IMR-90 (cell line): ENCODE data around the gene TRPV4. TPM values are rescaled to one million over a fixed set of nuclear protein-coding genes. Genes with fewer than 3 reads are reported as not detected.

ENCODE experiments used
- ATAC-seq: fragments of 200-7000 bp; cut with Tn5 transposase; 2 replicates; pipeline ENCODE4 v1.9.1; 2020; ENCODE audit warnings: low read depth, mild to moderate bottlenecking, moderate library complexity
- BruUV-seq: library from RNA; stranded (reverse); fragments of 400-500 nt; replicated peaks from 2 replicates; lab custom pipeline; 2021; lab: Mats Ljungman, UMichigan
- CTCF ChIA-PET: fragments of 300-600 bp; formaldehyde crosslinking; extraction: SDS; loops from one replicate; lab custom pipeline; 2021; ENCODE audit warnings: antibody characterized with exemption; lab: Yijun Ruan, JAX
- POLR2A ChIA-PET: fragments of 300-600 bp; sonication (Branson Sonifier 250); formaldehyde crosslinking; loops from one replicate; lab custom pipeline; 2022; ENCODE audit warnings: antibody characterized with exemption; ENCODE audit not compliant: unreplicated experiment; lab: Charles Lee
- DNase-seq: peaks from one replicate; pipeline ENCODE4 v3.0.0; 2013
- H2AFZ ChIP-seq: replicated peaks from 2 replicates; pipeline ENCODE3; 2013; ENCODE audit warnings: low read length, mild to moderate bottlenecking; ENCODE audit not compliant: poor library complexity
- H2AK5ac ChIP-seq: 2 replicates; pipeline ENCODE4 v1.6.1; 2013; ENCODE audit warnings: low read depth, low read length, inconsistent platforms
- H2AK9ac ChIP-seq: replicated peaks from 2 replicates; pipeline ENCODE3; 2013; ENCODE audit warnings: mild to moderate bottlenecking, low read depth, low read length, moderate library complexity; ENCODE audit not compliant: poor library complexity
- H2BK120ac ChIP-seq: 2 replicates; pipeline ENCODE4 v1.6.1; 2013; ENCODE audit warnings: low read depth, low read length, inconsistent platforms
- H2BK15ac ChIP-seq: 3 replicates; pipeline ENCODE4 v1.6.1; 2013; ENCODE audit warnings: low read depth, low read length, inconsistent platforms
- H2BK20ac ChIP-seq: 2 replicates; pipeline ENCODE4 v1.6.1; 2013; ENCODE audit warnings: low read depth, mild to moderate bottlenecking, inconsistent platforms, low read length, moderate library complexity
- H2BK5ac ChIP-seq: 2 replicates; pipeline ENCODE4 v1.6.1; 2013; ENCODE audit warnings: mild to moderate bottlenecking, low read depth, low read length, inconsistent platforms; ENCODE audit not compliant: poor library complexity, severe bottlenecking
- H3K14ac ChIP-seq: replicated peaks from 2 replicates; pipeline ENCODE4 v1.6.1; 2013; ENCODE audit warnings: low read depth, low read length, inconsistent platforms
- H3K18ac ChIP-seq: 2 replicates; pipeline ENCODE4 v1.6.1; 2013; ENCODE audit warnings: low read depth, low read length, control low read depth
- H3K23ac ChIP-seq: 2 replicates; pipeline ENCODE4 v1.6.1; 2013; ENCODE audit warnings: low read depth, low read length, inconsistent platforms
- H3K27ac ChIP-seq: 2 replicates; pipeline ENCODE4 v1.5.1; 2013; ENCODE audit warnings: mild to moderate bottlenecking, control low read depth, low read length; ENCODE audit not compliant: insufficient read depth
- H3K27me3 ChIP-seq: 2 replicates; pipeline ENCODE4 v1.6.1; 2013; ENCODE audit warnings: low read length; ENCODE audit not compliant: control insufficient read depth, insufficient read depth
- H3K36me3 ChIP-seq: 2 replicates; pipeline ENCODE4 v1.6.1; 2013; ENCODE audit warnings: low read length, mixed read lengths; ENCODE audit not compliant: control insufficient read depth, insufficient read depth
- H3K4ac ChIP-seq: 2 replicates; pipeline ENCODE4 v1.6.1; 2013; ENCODE audit warnings: low read depth, low read length, inconsistent platforms
- H3K4me1 ChIP-seq: 2 replicates; pipeline ENCODE4 v1.6.1; 2013; ENCODE audit warnings: low read length, mixed read lengths; ENCODE audit not compliant: control insufficient read depth, insufficient read depth
- H3K4me2 ChIP-seq: 2 replicates; pipeline ENCODE4 v1.6.1; 2013; ENCODE audit warnings: low read depth, mild to moderate bottlenecking, control low read depth, low read length, moderate library complexity
- H3K4me3 ChIP-seq: 2 replicates; pipeline ENCODE4 v1.5.1; 2013; ENCODE audit warnings: low read depth, mild to moderate bottlenecking, control low read depth, low read length, moderate library complexity; ENCODE audit not compliant: insufficient read depth
- H3K56ac ChIP-seq: 2 replicates; pipeline ENCODE4 v1.6.1; 2013; ENCODE audit warnings: low read length, inconsistent platforms; ENCODE audit not compliant: insufficient read depth; ENCODE audit errors: extremely low read depth
- H3K79me1 ChIP-seq, 2 experiments: 2 replicates each; pipeline ENCODE4 v1.6.1; 2013; ENCODE audit warnings: low read length in 2 of 2, inconsistent platforms in 1 of 2, low read depth in 1 of 2
- H3K9ac ChIP-seq: 2 replicates; pipeline ENCODE4 v1.6.1; 2013; ENCODE audit warnings: low read depth, low read length, control low read depth
- H3K9me1 ChIP-seq: 2 replicates; pipeline ENCODE4 v1.6.1; 2013; ENCODE audit warnings: low read length, inconsistent platforms; ENCODE audit not compliant: insufficient read depth
- H3K9me3 ChIP-seq: 2 replicates; pipeline ENCODE4 v1.6.1; 2013; ENCODE audit warnings: low read length; ENCODE audit not compliant: control insufficient read depth, insufficient read depth
- H4K20me1 ChIP-seq: 2 replicates; pipeline ENCODE4 v1.6.1; 2013; ENCODE audit warnings: low read length, inconsistent platforms; ENCODE audit not compliant: insufficient read depth
- H4K5ac ChIP-seq: 2 replicates; pipeline ENCODE4 v1.6.1; 2013; ENCODE audit warnings: mild to moderate bottlenecking, low read depth, low read length, control low read depth
- H4K8ac ChIP-seq, 2 experiments: 2 replicates each; pipeline ENCODE4 v1.6.1; 2013; ENCODE audit warnings: low read depth in 2 of 2, low read length in 2 of 2, control low read depth in 1 of 2, inconsistent platforms in 1 of 2
- H4K91ac ChIP-seq: 2 replicates; pipeline ENCODE4 v1.6.1; 2013; ENCODE audit warnings: low read depth, low read length, inconsistent platforms; ENCODE audit not compliant: insufficient read depth
- BHLHE40 ChIP-seq: fragments of 150-350 bp; IDR thresholded peaks from 2 replicates; pipeline ENCODE4 v1.6.1; 2016; ENCODE audit warnings: mild to moderate bottlenecking, low read depth, low read length
- CEBPB ChIP-seq: IDR thresholded peaks from 2 replicates; pipeline ENCODE4 v1.6.1; 2012; ENCODE audit warnings: low read depth, low read length, improper control_type of control experiment
- CHD1 ChIP-seq: IDR thresholded peaks from 2 replicates; pipeline ENCODE4 v1.6.1; 2012; ENCODE audit warnings: low read depth, low read length, improper control_type of control experiment
- FOS ChIP-seq: fragments of 150-350 bp; IDR thresholded peaks from 2 replicates; pipeline ENCODE4 v1.6.1; 2016; ENCODE audit warnings: low read depth, low read length
- MAFK ChIP-seq: IDR thresholded peaks from 2 replicates; pipeline ENCODE4 v1.6.1; 2012; ENCODE audit warnings: low read depth, low read length, improper control_type of control experiment
- MAZ ChIP-seq: IDR thresholded peaks from 2 replicates; pipeline ENCODE4 v1.6.1; 2012; ENCODE audit warnings: low read depth, mild to moderate bottlenecking, low read length, improper control_type of control experiment, moderate library complexity, borderline replicate concordance
- MXI1 ChIP-seq: IDR thresholded peaks from 2 replicates; pipeline ENCODE4 v1.6.1; 2012; ENCODE audit warnings: low read depth, mild to moderate bottlenecking, low read length, moderate library complexity, borderline replicate concordance
- NFE2L2 ChIP-seq: fragments of 150-350 bp; IDR thresholded peaks from 2 replicates; pipeline ENCODE4 v1.6.1; 2016; ENCODE audit warnings: low read depth, mild to moderate bottlenecking, low read length
- POLR2A ChIP-seq: IDR thresholded peaks from 2 replicates; pipeline ENCODE4 v1.6.1; 2012; ENCODE audit warnings: mild to moderate bottlenecking, low read depth, low read length
- RAD21 ChIP-seq: IDR thresholded peaks from 2 replicates; pipeline ENCODE4 v1.6.1; 2012; ENCODE audit warnings: low read length, improper control_type of control experiment
- RCOR1 ChIP-seq: IDR thresholded peaks from 2 replicates; pipeline ENCODE4 v1.6.1; 2012; ENCODE audit warnings: mild to moderate bottlenecking, low read length, improper control_type of control experiment; ENCODE audit not compliant: insufficient replicate concordance
- RFX5 ChIP-seq: IDR thresholded peaks from 2 replicates; pipeline ENCODE4 v1.8.0; 2012; ENCODE audit warnings: low read depth, mild to moderate bottlenecking, low read length, moderate library complexity
- SMC3 ChIP-seq: fragments of 150-350 bp; IDR thresholded peaks from 2 replicates; pipeline ENCODE4 v1.6.1; 2016; ENCODE audit warnings: low read depth, mild to moderate bottlenecking, antibody characterized with exemption, low read length, moderate library complexity
- WGBS, 2 experiments: methylation state at CpG; one replicate each; pipeline versions ENCODE4 v1.1.5 to v1.1.7; 2013; ENCODE audit warnings: missing lambda C conversion rate in 2 of 2; ENCODE audit not compliant: insufficient read length in 1 of 2; ENCODE audit errors: extremely low coverage in 2 of 2; 5-methylcytosine and 5-hydroxymethylcytosine counted together
- dilution Hi-C: fragments of 300-500 bp; cut with HindIII; formaldehyde crosslinking; loops from one replicate; pipeline ENCODE4 v1.14.3; 2018; ENCODE audit warnings: low sequenced_read_pairs; ENCODE audit not compliant: unreplicated experiment
- in situ Hi-C: fragments of 300-500 bp; cut with MboI; formaldehyde crosslinking; loops from 3 replicates; pipeline ENCODE4 v1.14.3; 2019; ENCODE audit warnings: low sequenced_read_pairs, inconsistent platforms, mixed read lengths
- intact Hi-C: fragments of 100-400 bp; cut with micrococcal nuclease; formaldehyde crosslinking; loops from 2 replicates; pipeline ENCODE4 v1.10.0; 2022
- polyA plus RNA-seq, 3 experiments: library from polyadenylated mRNA; depleted of rRNA; stranded (reverse); fragments of >200 nt; gene quantifications; 2 replicates each; pipeline ENCODE4 v1.2.3, GENCODE V29; 2012; ENCODE audit warnings: low replicate concordance in 1 of 3
- total RNA-seq: library from RNA; depleted of rRNA; stranded (reverse); fragments of >200 nt; gene quantifications from 2 replicates; pipeline ENCODE4 v1.2.3, GENCODE V29; 2012
- TF ChIP-seq, protein P1 (sequence below): conservative IDR thresholded peaks from 2 replicates; pipeline ENCODE4 v1.5.1; 2012; ENCODE audit warnings: mild to moderate bottlenecking, low read depth, low read length, improper control_type of control experiment
- TF ChIP-seq, protein P2 (sequence below): fragments of 150-350 bp; IDR thresholded peaks from 2 replicates; pipeline ENCODE4 v1.6.1; 2017; ENCODE audit warnings: mild to moderate bottlenecking, antibody characterized with exemption, low read length, low read depth
- TF ChIP-seq, protein P3 (sequence below): fragments of 150-350 bp; IDR thresholded peaks from 2 replicates; pipeline ENCODE4 v1.6.1; 2016; ENCODE audit warnings: low read depth, mild to moderate bottlenecking, low read length, moderate library complexity, borderline replicate concordance

Gene TRPV4
- total and polyA plus RNA-seq, 2 of the 4 experiments (the other 2 are of a cell fraction) = 1.1 to 6.1 TPM

GRCh38 chr12:109817627-109818231, 15.5 kb downstream of the TRPV4 start:
- CTCF ChIA-PET = no interaction called here
- no peaks in the 10 kb centered on the region for H3K79me1 ChIP-seq
- peaks cover 6% of the 10 kb centered on the region for H4K20me1 ChIP-seq
- no peak overlapping the region for H2BK20ac ChIP-seq
- intact Hi-C loops = no loop called here
- H3K9me3 ChIP-seq = no peaks in the 10 kb centered on the region
- H3K14ac ChIP-seq = no peak overlapping the region
- H3K4me1 ChIP-seq = peaks cover 2% of the 10 kb centered on the region; the same call in 1 of the 2 replicates
- no CpG with 5 or more reads among the region's 8 CpGs for WGBS, 2 experiments
- H3K56ac ChIP-seq = no peak overlapping the region
- BruUV-seq = no TSS peak
- no peak overlapping the region for H2BK5ac ChIP-seq
- no peak overlapping the region for H2AFZ ChIP-seq
- H3K4ac ChIP-seq = no peak overlapping the region
- H3K36me3 ChIP-seq = no peaks in the 10 kb centered on the region
- no peak overlapping the region for H3K4me3 ChIP-seq
- no peak overlapping the region for H4K91ac ChIP-seq
- H3K9ac ChIP-seq = no peak overlapping the region
- no peaks in the 10 kb centered on the region for H3K27me3 ChIP-seq
- no peak overlapping the region for H2BK15ac ChIP-seq
- H3K23ac ChIP-seq = no peak overlapping the region
- H3K9me1 ChIP-seq = peaks cover 3% of the 10 kb centered on the region; the same call in 1 of the 2 replicates
- dilution Hi-C loops = no loop called here
- no peak overlapping the region for H4K8ac ChIP-seq
- DNase-seq (no peak), ATAC-seq (no peak)
- no peak overlapping the region for H2AK5ac ChIP-seq
- no peak overlapping the region for H3K27ac ChIP-seq
- no peak overlapping the region for H2AK9ac ChIP-seq
- TF ChIP-seq RFX5 (no peak), POLR2A (no peak), MAFK (no peak), MAZ (no peak), RAD21 (no peak), CHD1 (no peak), FOS (no peak), NFE2L2 (no peak), CEBPB (no peak), BHLHE40 (no peak), MXI1 (no peak), RCOR1 (no peak), SMC3 (no peak)
- TF ChIP-seq, protein P1, sequence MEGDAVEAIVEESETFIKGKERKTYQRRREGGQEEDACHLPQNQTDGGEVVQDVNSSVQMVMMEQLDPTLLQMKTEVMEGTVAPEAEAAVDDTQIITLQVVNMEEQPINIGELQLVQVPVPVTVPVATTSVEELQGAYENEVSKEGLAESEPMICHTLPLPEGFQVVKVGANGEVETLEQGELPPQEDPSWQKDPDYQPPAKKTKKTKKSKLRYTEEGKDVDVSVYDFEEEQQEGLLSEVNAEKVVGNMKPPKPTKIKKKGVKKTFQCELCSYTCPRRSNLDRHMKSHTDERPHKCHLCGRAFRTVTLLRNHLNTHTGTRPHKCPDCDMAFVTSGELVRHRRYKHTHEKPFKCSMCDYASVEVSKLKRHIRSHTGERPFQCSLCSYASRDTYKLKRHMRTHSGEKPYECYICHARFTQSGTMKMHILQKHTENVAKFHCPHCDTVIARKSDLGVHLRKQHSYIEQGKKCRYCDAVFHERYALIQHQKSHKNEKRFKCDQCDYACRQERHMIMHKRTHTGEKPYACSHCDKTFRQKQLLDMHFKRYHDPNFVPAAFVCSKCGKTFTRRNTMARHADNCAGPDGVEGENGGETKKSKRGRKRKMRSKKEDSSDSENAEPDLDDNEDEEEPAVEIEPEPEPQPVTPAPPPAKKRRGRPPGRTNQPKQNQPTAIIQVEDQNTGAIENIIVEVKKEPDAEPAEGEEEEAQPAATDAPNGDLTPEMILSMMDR = no peak
- TF ChIP-seq, protein P2, sequence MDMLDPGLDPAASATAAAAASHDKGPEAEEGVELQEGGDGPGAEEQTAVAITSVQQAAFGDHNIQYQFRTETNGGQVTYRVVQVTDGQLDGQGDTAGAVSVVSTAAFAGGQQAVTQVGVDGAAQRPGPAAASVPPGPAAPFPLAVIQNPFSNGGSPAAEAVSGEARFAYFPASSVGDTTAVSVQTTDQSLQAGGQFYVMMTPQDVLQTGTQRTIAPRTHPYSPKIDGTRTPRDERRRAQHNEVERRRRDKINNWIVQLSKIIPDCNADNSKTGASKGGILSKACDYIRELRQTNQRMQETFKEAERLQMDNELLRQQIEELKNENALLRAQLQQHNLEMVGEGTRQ = no peak
- TF ChIP-seq, protein P3, sequence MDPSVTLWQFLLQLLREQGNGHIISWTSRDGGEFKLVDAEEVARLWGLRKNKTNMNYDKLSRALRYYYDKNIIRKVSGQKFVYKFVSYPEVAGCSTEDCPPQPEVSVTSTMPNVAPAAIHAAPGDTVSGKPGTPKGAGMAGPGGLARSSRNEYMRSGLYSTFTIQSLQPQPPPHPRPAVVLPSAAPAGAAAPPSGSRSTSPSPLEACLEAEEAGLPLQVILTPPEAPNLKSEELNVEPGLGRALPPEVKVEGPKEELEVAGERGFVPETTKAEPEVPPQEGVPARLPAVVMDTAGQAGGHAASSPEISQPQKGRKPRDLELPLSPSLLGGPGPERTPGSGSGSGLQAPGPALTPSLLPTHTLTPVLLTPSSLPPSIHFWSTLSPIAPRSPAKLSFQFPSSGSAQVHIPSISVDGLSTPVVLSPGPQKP = no peak
- H3K4me2 ChIP-seq = no peak overlapping the region
- H3K18ac ChIP-seq = no peak overlapping the region
- POLR2A ChIA-PET = no interaction called here
- in situ Hi-C loops = no loop called here
- no peak overlapping the region for H2BK120ac ChIP-seq
- no peak overlapping the region for H4K5ac ChIP-seq
